Neural crest cell (in vitro differentiated cells): Measurements from ENCODE around the gene SLC1A2. TPM values are rescaled to one million over a fixed set of nuclear protein-coding genes. Genes with fewer than 3 reads are reported as not detected.

Experiments
- DNase-seq: peaks from one replicate; pipeline ENCODE4 v3.0.0; 2021; ENCODE audit warnings: low read depth, mixed read lengths, low spot score
- H3K27ac Mint-ChIP-seq: one replicate; pipeline ENCODE4 v1.8.0; 2021; ENCODE audit warnings: mild to moderate bottlenecking, mixed read lengths; ENCODE audit not compliant: unreplicated experiment
- H3K27me3 Mint-ChIP-seq: 2 replicates; pipeline ENCODE4 v1.8.0; 2021; ENCODE audit warnings: low read depth, mild to moderate bottlenecking, mixed read lengths
- H3K36me3 Mint-ChIP-seq: 2 replicates; pipeline ENCODE4 v1.8.0; 2021; ENCODE audit warnings: low read depth, mild to moderate bottlenecking, mixed read lengths
- H3K4me1 Mint-ChIP-seq: 2 replicates; pipeline ENCODE4 v1.8.0; 2021; ENCODE audit warnings: mixed read lengths
- H3K4me3 Mint-ChIP-seq: one replicate; pipeline ENCODE4 v1.8.0; 2021; ENCODE audit warnings: mild to moderate bottlenecking, mixed read lengths
- H3K9me3 Mint-ChIP-seq: 2 replicates; pipeline ENCODE4 v1.8.0; 2021; ENCODE audit warnings: mixed read lengths
- CTCF ChIP-seq: fragments of 200-600 bp; sonication (generic); conservative IDR thresholded peaks from 2 replicates; pipeline ENCODE4 v1.5.0; 2021; ENCODE audit warnings: antibody characterized with exemption, mild to moderate bottlenecking
- total RNA-seq: library from RNA; stranded (reverse); gene quantifications from 2 replicates; pipeline ENCODE4 v1.2.1, GENCODE V29; 2021

The SLC1A2 gene
- total RNA-seq, 1 donor from 2014 or later: 2.7 TPM

GRCh38 chr11:35286126-35286525 is 133.2 kb downstream of the SLC1A2 start:
- no peak for DNase-seq
- no peaks in the 10 kb centered on the region for H3K27me3 Mint-ChIP-seq
- H3K36me3 Mint-ChIP-seq: no peaks in the 10 kb centered on the region
- H3K9me3 Mint-ChIP-seq: no peaks in the 10 kb centered on the region
- no peaks in the 10 kb centered on the region for H3K4me1 Mint-ChIP-seq
- no peak overlapping the region for H3K4me3 Mint-ChIP-seq
- H3K27ac Mint-ChIP-seq: no peak overlapping the region
- TF ChIP-seq CTCF: no peak

GRCh38 chr11:35285471-35285870 is 133.9 kb downstream of the SLC1A2 start:
- no peak overlapping the region for H3K27ac Mint-ChIP-seq
- H3K36me3 Mint-ChIP-seq: no peaks in the 10 kb centered on the region
- no peaks in the 10 kb centered on the region for H3K9me3 Mint-ChIP-seq
- no peak for TF ChIP-seq CTCF
- H3K27me3 Mint-ChIP-seq: no peaks in the 10 kb centered on the region
- H3K4me3 Mint-ChIP-seq: no peak overlapping the region
- H3K4me1 Mint-ChIP-seq: no peaks in the 10 kb centered on the region
- no peak for DNase-seq

- DNase-seq: no peak
- no peak overlapping the region for H3K27ac Mint-ChIP-seq
- H3K9me3 Mint-ChIP-seq: no peaks in the 10 kb centered on the region
- H3K4me3 Mint-ChIP-seq: no peak overlapping the region
- H3K4me1 Mint-ChIP-seq: no peaks in the 10 kb centered on the region
- H3K27me3 Mint-ChIP-seq: no peaks in the 10 kb centered on the region
- no peak for TF ChIP-seq CTCF
- no peaks in the 10 kb centered on the region for H3K36me3 Mint-ChIP-seq
Observed at GRCh38 chr11:35282221-35282882, 137.0 kb downstream of the SLC1A2 start.

- Mint-ChIP-seq H3K36me3 (no peaks in the 10 kb centered on the region), H3K27ac (no peak overlapping the region), H3K4me1 (no peaks in the 10 kb centered on the region), H3K27me3 (no peaks in the 10 kb centered on the region), H3K4me3 (no peak overlapping the region), H3K9me3 (no peaks in the 10 kb centered on the region)
- DNase-seq: no peak
- TF ChIP-seq CTCF: no peak
Observed at GRCh38 chr11:35281169-35281688, 138.1 kb downstream of the SLC1A2 start.

GRCh38 chr11:35280727-35281126 is 138.6 kb downstream of the SLC1A2 start:
- no peak for DNase-seq
- Mint-ChIP-seq H3K4me3 (no peak overlapping the region), H3K4me1 (no peaks in the 10 kb centered on the region), H3K36me3 (no peaks in the 10 kb centered on the region), H3K27ac (no peak overlapping the region), H3K27me3 (peaks cover 3% of the 10 kb centered on the region), H3K9me3 (no peaks in the 10 kb centered on the region)
- TF ChIP-seq CTCF: no peak
